HCT116 (cell line): ENCODE data around the gene GLIPR2. TPM values are rescaled to one million over a fixed set of nuclear protein-coding genes. Genes with fewer than 3 reads are reported as not detected.

Source experiments
- ATAC-seq: fragments of 200-7000 bp; cut with Tn5 transposase; 2 replicates; pipeline ENCODE4 v1.9.1; 2020; ENCODE audit warnings: mild to moderate bottlenecking, moderate library complexity
- BruUV-seq: library from RNA; stranded (reverse); fragments of 400-500 nt; replicated peaks from 2 replicates; lab custom pipeline; 2021; lab: Mats Ljungman, UMichigan
- CTCF ChIA-PET: fragments of 300-600 bp; sonication (Branson Sonifier 250); formaldehyde crosslinking; loops from one replicate; lab custom pipeline; 2021; ENCODE audit warnings: antibody characterized with exemption; lab: Charles Lee
- POLR2A ChIA-PET: fragments of 300-600, 350-600 bp; sonication (Branson Sonifier 250); formaldehyde crosslinking; loops from one replicate; lab custom pipeline; 2021; ENCODE audit warnings: antibody characterized with exemption; lab: Charles Lee
- RAD21 ChIA-PET, 2 experiments: fragments of 300-600 bp; sonication (Branson Sonifier 250); formaldehyde crosslinking; loops; one replicate each; lab custom pipeline; 2023; ENCODE audit warnings: low total read pairs in 2 of 2; ENCODE audit not compliant: uncharacterized antibody in 2 of 2, unreplicated experiment in 2 of 2, low non-redundant PET in 1 of 2; lab: Charles Lee
- DNase-seq: peaks from one replicate; pipeline ENCODE4 v3.0.0-alpha.2; 2010; ENCODE audit warnings: low read depth, low spot score
- H2AFZ ChIP-seq: fragments of 200-600 bp; shearing (Covaris generic), sonication (generic); 2 replicates; pipeline ENCODE4 v1.6.1; 2017; ENCODE audit warnings: low read depth, mixed run types, mixed read lengths, antibody characterized with exemption, low read length; ENCODE audit not compliant: poor library complexity, severe bottlenecking
- H3K27ac ChIP-seq: 2 replicates; pipeline ENCODE4 v1.5.1; 2012; ENCODE audit warnings: low read depth, low read length
- H3K27me3 ChIP-seq: fragments of 200-600 bp; sonication (generic); 2 replicates; pipeline ENCODE4 v1.6.1; 2016; ENCODE audit warnings: mixed run types, low read length, mixed read lengths; ENCODE audit not compliant: insufficient read depth
- H3K36me3 ChIP-seq, 2 experiments: fragments of 200-500 bp in 1 of 2; fragments of 200-600 bp in 1 of 2; sonication (Bioruptor generic) in 1 of 2; sonication (generic) in 1 of 2; 2 replicates each; pipeline versions ENCODE4 v1.5.1 to v1.6.1; 2014 to 2016; ENCODE audit warnings: low read length in 2 of 2, inconsistent platforms in 1 of 2, mixed read lengths in 1 of 2, mixed run types in 1 of 2; ENCODE audit not compliant: insufficient read depth in 2 of 2, control insufficient read depth in 1 of 2
- H3K4me1 ChIP-seq, 2 experiments: fragments of 200-600 bp in 1 of 2; sonication (generic) in 1 of 2; 2 replicates each; pipeline versions ENCODE4 v1.5.1 to v1.6.1; 2012 to 2017; ENCODE audit warnings: low read length in 2 of 2, inconsistent platforms in 1 of 2, mild to moderate bottlenecking in 1 of 2, mixed read lengths in 1 of 2, mixed run types in 1 of 2, moderate library complexity in 1 of 2; ENCODE audit not compliant: insufficient read depth in 2 of 2, control insufficient read depth in 1 of 2
- H3K4me2 ChIP-seq: fragments of 200-600 bp; sonication (generic); 2 replicates; pipeline ENCODE4 v1.6.1; 2017; ENCODE audit warnings: mixed run types, low read length, mixed read lengths
- H3K4me3 ChIP-seq, 2 experiments: fragments of 200-600 bp in 1 of 2; sonication (generic) in 1 of 2; replicated peaks in 1 of 2; 2 replicates each; pipeline ENCODE4 v1.5.1; 2011 to 2016; ENCODE audit warnings: low read length in 2 of 2, control low read depth in 1 of 2, low read depth in 1 of 2, mild to moderate bottlenecking in 1 of 2, mixed read lengths in 1 of 2, mixed run types in 1 of 2
- H3K79me2 ChIP-seq: fragments of 200-600 bp; sonication (generic); 2 replicates; pipeline ENCODE4 v1.6.1; 2017; ENCODE audit warnings: mild to moderate bottlenecking, mixed run types, low read length, moderate library complexity, mixed read lengths; ENCODE audit not compliant: insufficient read depth
- H3K9ac ChIP-seq: fragments of 200-600 bp; sonication (generic); 2 replicates; pipeline ENCODE4 v1.6.1; 2016; ENCODE audit warnings: low read length, mixed read lengths
- H3K9me2 ChIP-seq: fragments of 200-600 bp; sonication (generic), shearing (Covaris generic); 2 replicates; pipeline ENCODE4 v1.6.1; 2017; ENCODE audit warnings: mixed run types, mild to moderate bottlenecking, moderate library complexity; ENCODE audit not compliant: insufficient read depth
- H3K9me3 ChIP-seq, 2 experiments: fragments of 200-500 bp in 1 of 2; fragments of 200-600 bp in 1 of 2; sonication (Bioruptor generic) in 1 of 2; sonication (generic) in 1 of 2; 2 replicates each; pipeline ENCODE4 v1.6.1; 2014 to 2017; ENCODE audit warnings: low read length in 2 of 2, mixed read lengths in 2 of 2, inconsistent platforms in 1 of 2, low read depth in 1 of 2, mild to moderate bottlenecking in 1 of 2, mixed run types in 1 of 2, moderate library complexity in 1 of 2; ENCODE audit not compliant: control insufficient read depth in 1 of 2, insufficient read depth in 1 of 2
- H4K20me1 ChIP-seq: fragments of 200-600 bp; sonication (generic), shearing (Covaris generic); 2 replicates; pipeline ENCODE4 v1.6.1; 2017; ENCODE audit warnings: mixed run types, mild to moderate bottlenecking, moderate library complexity; ENCODE audit not compliant: insufficient read depth
- CEBPB ChIP-seq: IDR thresholded peaks from 2 replicates; pipeline ENCODE4 v1.6.1; 2012; ENCODE audit warnings: low read depth
- EGR1 ChIP-seq: IDR thresholded peaks from 2 replicates; pipeline ENCODE4 v1.6.1; 2012; ENCODE audit warnings: low read depth
- ELF1 ChIP-seq: IDR thresholded peaks from 2 replicates; pipeline ENCODE4 v1.6.1; 2012; ENCODE audit warnings: low read depth, borderline replicate concordance
- EZH2 ChIP-seq: fragments of 200-600 bp; sonication (generic); IDR thresholded peaks from 2 replicates; pipeline ENCODE4 v1.6.1; 2017; ENCODE audit warnings: antibody characterized with exemption, mixed run types
- FOSL1 ChIP-seq: IDR thresholded peaks from 2 replicates; pipeline ENCODE4 v1.6.1; 2012; ENCODE audit warnings: low read depth
- POLR2AphosphoS5 ChIP-seq: IDR thresholded peaks from 2 replicates; pipeline ENCODE4 v1.6.1; 2011; ENCODE audit warnings: mild to moderate bottlenecking, low read depth, low read length, moderate library complexity
- RAD21 ChIP-seq: IDR thresholded peaks from 2 replicates; pipeline ENCODE4 v1.6.1; 2012; ENCODE audit warnings: low read depth, mild to moderate bottlenecking
- YY1 ChIP-seq: IDR thresholded peaks from 2 replicates; pipeline ENCODE4 v1.6.1; 2011; ENCODE audit warnings: low read length, low read depth, moderate library complexity, mild to moderate bottlenecking; ENCODE audit not compliant: insufficient replicate concordance; ENCODE audit errors: extremely low read depth
- ZFX ChIP-seq: fragments of 450-650 bp; IDR thresholded peaks from 2 replicates; pipeline ENCODE4 v1.6.1; 2017
- ZNF274 ChIP-seq: fragments of 200-500 bp; sonication (Bioruptor generic); IDR thresholded peaks from 2 replicates; pipeline ENCODE4 v1.6.1; 2014; ENCODE audit warnings: mild to moderate bottlenecking, low read depth, low read length, inconsistent platforms
- intact Hi-C: fragments of 100-400 bp; cut with micrococcal nuclease; formaldehyde crosslinking; loops from 2 replicates; pipeline ENCODE4 v1.10.0; 2022
- total RNA-seq: library from RNA; stranded (reverse); gene quantifications from one replicate; pipeline ENCODE4 v1.2.1, GENCODE V29; 2021; ENCODE audit not compliant: unreplicated experiment
- TF ChIP-seq, protein P1 (sequence below), 3 experiments: fragments of 200-600 bp in 1 of 3; sonication (generic) in 1 of 3; IDR thresholded peaks in 2 of 3; conservative IDR thresholded peaks in 1 of 3; 2 replicates each; pipeline ENCODE4 v1.5.1; 2012 to 2017; ENCODE audit warnings: low read depth in 2 of 3, low read length in 2 of 3, antibody characterized with exemption in 1 of 3, borderline replicate concordance in 1 of 3, control low read depth in 1 of 3, mild to moderate bottlenecking in 1 of 3, mixed read lengths in 1 of 3, mixed run types in 1 of 3, moderate library complexity in 1 of 3; ENCODE audit not compliant: insufficient read depth in 1 of 3
- TF ChIP-seq, protein P2 (sequence below): IDR thresholded peaks from 2 replicates; pipeline ENCODE4 v1.6.1; 2012; ENCODE audit warnings: low read depth
- TF ChIP-seq, protein P3 (sequence below): IDR thresholded peaks from 2 replicates; pipeline ENCODE4 v1.6.1; 2012

GLIPR2 gene
- total RNA-seq, 1 experiment from 2014 or later: 14.5 TPM

DNA sequence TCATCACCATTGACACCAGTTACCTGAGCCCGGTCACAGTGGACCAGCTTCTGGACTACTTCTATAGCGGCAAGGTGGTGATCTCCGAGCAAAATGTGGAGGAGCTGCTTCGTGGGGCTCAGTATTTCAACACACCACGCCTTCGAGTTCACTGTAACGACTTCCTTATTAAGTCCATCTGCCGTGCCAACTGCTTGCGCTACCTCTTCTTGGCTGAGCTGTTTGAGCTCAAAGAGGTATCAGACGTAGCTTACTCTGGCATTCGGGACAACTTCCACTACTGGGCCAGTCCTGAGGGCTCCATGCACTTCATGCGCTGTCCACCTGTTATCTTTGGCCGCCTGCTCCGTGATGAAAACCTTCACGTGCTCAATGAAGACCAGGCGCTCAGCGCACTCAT lies 33.2 kb downstream of the GLIPR2 start (continued):
- no peak for TF ChIP-seq FOSL1
- no peak for TF ChIP-seq ZFX
- TF ChIP-seq, protein P1, sequence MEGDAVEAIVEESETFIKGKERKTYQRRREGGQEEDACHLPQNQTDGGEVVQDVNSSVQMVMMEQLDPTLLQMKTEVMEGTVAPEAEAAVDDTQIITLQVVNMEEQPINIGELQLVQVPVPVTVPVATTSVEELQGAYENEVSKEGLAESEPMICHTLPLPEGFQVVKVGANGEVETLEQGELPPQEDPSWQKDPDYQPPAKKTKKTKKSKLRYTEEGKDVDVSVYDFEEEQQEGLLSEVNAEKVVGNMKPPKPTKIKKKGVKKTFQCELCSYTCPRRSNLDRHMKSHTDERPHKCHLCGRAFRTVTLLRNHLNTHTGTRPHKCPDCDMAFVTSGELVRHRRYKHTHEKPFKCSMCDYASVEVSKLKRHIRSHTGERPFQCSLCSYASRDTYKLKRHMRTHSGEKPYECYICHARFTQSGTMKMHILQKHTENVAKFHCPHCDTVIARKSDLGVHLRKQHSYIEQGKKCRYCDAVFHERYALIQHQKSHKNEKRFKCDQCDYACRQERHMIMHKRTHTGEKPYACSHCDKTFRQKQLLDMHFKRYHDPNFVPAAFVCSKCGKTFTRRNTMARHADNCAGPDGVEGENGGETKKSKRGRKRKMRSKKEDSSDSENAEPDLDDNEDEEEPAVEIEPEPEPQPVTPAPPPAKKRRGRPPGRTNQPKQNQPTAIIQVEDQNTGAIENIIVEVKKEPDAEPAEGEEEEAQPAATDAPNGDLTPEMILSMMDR (IDR thresholded peaks at IDR 0.05 in 2 of 3, conservative IDR thresholded peaks at IDR 0.05 in 1 of 3; ENCODE audit: borderline replicate concordance in 1 of 3, insufficient read depth in 1 of 3, low read depth in 2 of 3, low read length in 2 of 3): no peak
- TF ChIP-seq ELF1: no peak
- TF ChIP-seq, protein P2, sequence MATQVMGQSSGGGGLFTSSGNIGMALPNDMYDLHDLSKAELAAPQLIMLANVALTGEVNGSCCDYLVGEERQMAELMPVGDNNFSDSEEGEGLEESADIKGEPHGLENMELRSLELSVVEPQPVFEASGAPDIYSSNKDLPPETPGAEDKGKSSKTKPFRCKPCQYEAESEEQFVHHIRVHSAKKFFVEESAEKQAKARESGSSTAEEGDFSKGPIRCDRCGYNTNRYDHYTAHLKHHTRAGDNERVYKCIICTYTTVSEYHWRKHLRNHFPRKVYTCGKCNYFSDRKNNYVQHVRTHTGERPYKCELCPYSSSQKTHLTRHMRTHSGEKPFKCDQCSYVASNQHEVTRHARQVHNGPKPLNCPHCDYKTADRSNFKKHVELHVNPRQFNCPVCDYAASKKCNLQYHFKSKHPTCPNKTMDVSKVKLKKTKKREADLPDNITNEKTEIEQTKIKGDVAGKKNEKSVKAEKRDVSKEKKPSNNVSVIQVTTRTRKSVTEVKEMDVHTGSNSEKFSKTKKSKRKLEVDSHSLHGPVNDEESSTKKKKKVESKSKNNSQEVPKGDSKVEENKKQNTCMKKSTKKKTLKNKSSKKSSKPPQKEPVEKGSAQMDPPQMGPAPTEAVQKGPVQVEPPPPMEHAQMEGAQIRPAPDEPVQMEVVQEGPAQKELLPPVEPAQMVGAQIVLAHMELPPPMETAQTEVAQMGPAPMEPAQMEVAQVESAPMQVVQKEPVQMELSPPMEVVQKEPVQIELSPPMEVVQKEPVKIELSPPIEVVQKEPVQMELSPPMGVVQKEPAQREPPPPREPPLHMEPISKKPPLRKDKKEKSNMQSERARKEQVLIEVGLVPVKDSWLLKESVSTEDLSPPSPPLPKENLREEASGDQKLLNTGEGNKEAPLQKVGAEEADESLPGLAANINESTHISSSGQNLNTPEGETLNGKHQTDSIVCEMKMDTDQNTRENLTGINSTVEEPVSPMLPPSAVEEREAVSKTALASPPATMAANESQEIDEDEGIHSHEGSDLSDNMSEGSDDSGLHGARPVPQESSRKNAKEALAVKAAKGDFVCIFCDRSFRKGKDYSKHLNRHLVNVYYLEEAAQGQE: no peak
- no peak for TF ChIP-seq CEBPB

DNA sequence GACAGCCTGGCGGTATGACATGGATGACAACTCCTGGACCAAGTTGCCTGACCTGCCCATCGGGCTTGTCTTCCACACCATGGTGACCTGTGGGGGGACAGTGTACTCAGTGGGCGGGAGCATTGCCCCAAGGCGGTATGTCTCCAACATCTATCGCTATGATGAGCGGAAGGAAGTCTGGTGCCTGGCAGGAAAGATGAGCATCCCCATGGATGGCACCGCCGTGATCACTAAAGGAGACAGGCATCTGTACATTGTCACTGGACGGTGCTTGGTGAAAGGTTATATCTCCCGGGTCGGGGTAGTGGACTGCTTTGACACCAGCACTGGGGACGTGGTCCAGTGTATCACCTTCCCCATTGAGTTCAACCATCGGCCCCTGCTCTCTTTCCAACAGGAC lies 34.0 kb downstream of the GLIPR2 start:
- no peak overlapping the region for H3K4me3 ChIP-seq
- intact Hi-C loops: no loop called here
- no peak overlapping the region for H3K27ac ChIP-seq
- H3K9me3 ChIP-seq: no peaks in the 10 kb centered on the region
- DNase-seq: no peak
- H3K4me1 ChIP-seq: peaks cover 0 to 8% of the 10 kb centered on the region in 2 experiments; a peak in 1 of 4 replicates
- H3K27me3 ChIP-seq: no peaks in the 10 kb centered on the region
- no peaks in the 10 kb centered on the region for H4K20me1 ChIP-seq
- ChIA-PET CTCF (no interaction called here), POLR2A (no interaction called here), RAD21 (no interaction called here)
- no TSS peak for BruUV-seq
- no peak overlapping the region for H3K4me2 ChIP-seq
- H3K36me3 ChIP-seq: no peaks in the 10 kb centered on the region
- ATAC-seq: no peak
- H3K9ac ChIP-seq: no peak overlapping the region
- H3K9me2 ChIP-seq: no peaks in the 10 kb centered on the region
- no peaks in the 10 kb centered on the region for H3K79me2 ChIP-seq
- H2AFZ ChIP-seq: no peak overlapping the region
- TF ChIP-seq ZNF274 (no peak), POLR2AphosphoS5 (no peak), EZH2 (no peak), RAD21 (no peak), FOSL1 (no peak), YY1 (no peak), EGR1 (no peak)
- TF ChIP-seq, protein P1 (IDR thresholded peaks at IDR 0.05 in 2 of 3, conservative IDR thresholded peaks at IDR 0.05 in 1 of 3; ENCODE audit: borderline replicate concordance in 1 of 3, insufficient read depth in 1 of 3, low read depth in 2 of 3, low read length in 2 of 3): no peak
- TF ChIP-seq, protein P3, sequence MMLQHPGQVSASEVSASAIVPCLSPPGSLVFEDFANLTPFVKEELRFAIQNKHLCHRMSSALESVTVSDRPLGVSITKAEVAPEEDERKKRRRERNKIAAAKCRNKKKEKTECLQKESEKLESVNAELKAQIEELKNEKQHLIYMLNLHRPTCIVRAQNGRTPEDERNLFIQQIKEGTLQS: no peak
